ENCODE measurements around the gene SLC22A6. TPM values are rescaled to one million over a fixed set of nuclear protein-coding genes. Genes with fewer than 3 reads are reported as not detected.

Gene SLC22A6
- total and polyA plus RNA-seq, 3 experiments from 2014 or later = not detected

Other genes starting within 250 kb of the SLC22A6 start
- 10 to 100 TPM in 1 of 2 experiments, 1 to 10 TPM in 1; 9.4 to 11.6 TPM for gene ZBTB3, start 230.8 kb downstream of the SLC22A6 start, total RNA-seq
- gene ZBTB3, start 230.8 kb downstream of the SLC22A6 start, polyA plus RNA-seq = 3.5 TPM
- 100 to 1,000 TPM; 151 to 160 TPM for gene POLR2G, start 223.4 kb downstream of the SLC22A6 start, total RNA-seq
- gene POLR2G, start 223.4 kb downstream of the SLC22A6 start, polyA plus RNA-seq = 272 TPM
- gene TAF6L, start 213.6 kb downstream of the SLC22A6 start, total RNA-seq = 10 to 100 TPM; 21.8 to 24.1 TPM
- 9.6 TPM for gene TAF6L, start 213.6 kb downstream of the SLC22A6 start, polyA plus RNA-seq
- gene TMEM179B, start 197.6 kb downstream of the SLC22A6 start, total RNA-seq = 10 to 100 TPM; 46.4 to 49.2 TPM
- gene TMEM179B, start 197.6 kb downstream of the SLC22A6 start, polyA plus RNA-seq = 135 TPM
- 10 to 100 TPM; 13.0 to 14.6 TPM for gene TMEM223, start 193.0 kb downstream of the SLC22A6 start, total RNA-seq
- gene TMEM223, start 193.0 kb downstream of the SLC22A6 start, polyA plus RNA-seq = 56.0 TPM
- gene NXF1, start 179.5 kb downstream of the SLC22A6 start, total RNA-seq = 100 to 1,000 TPM; 112 to 126 TPM
- 81.2 TPM for gene NXF1, start 179.5 kb downstream of the SLC22A6 start, polyA plus RNA-seq
- 10 to 100 TPM; 34.7 to 35.3 TPM for gene STX5, start 152.9 kb downstream of the SLC22A6 start, total RNA-seq
- 37.2 TPM for gene STX5, start 152.9 kb downstream of the SLC22A6 start, polyA plus RNA-seq
- gene TEX54, start 152.1 kb downstream of the SLC22A6 start, total RNA-seq = under 1 TPM in 1 of 2 experiments, not detected in 1; 0.50 TPM
- 0.66 TPM for gene TEX54, start 152.1 kb downstream of the SLC22A6 start, polyA plus RNA-seq
- 100 to 1,000 TPM; 124 to 131 TPM for gene WDR74, start 145.4 kb downstream of the SLC22A6 start, total RNA-seq
- 42.4 TPM for gene WDR74, start 145.4 kb downstream of the SLC22A6 start, polyA plus RNA-seq
- gene SLC3A2, start 104.1 kb downstream of the SLC22A6 start, total RNA-seq = 100 to 1,000 TPM; 426 to 430 TPM
- 180 TPM for gene SLC3A2, start 104.1 kb downstream of the SLC22A6 start, polyA plus RNA-seq
- gene CHRM1, start 63.6 kb downstream of the SLC22A6 start, total RNA-seq = not detected
- gene CHRM1, start 63.6 kb downstream of the SLC22A6 start, polyA plus RNA-seq = not detected
- not detected for gene SLC22A8, start 30.9 kb upstream of the SLC22A6 start, total RNA-seq
- gene SLC22A8, start 30.9 kb upstream of the SLC22A6 start, polyA plus RNA-seq = not detected
- not detected for gene SLC22A24, start 159.3 kb upstream of the SLC22A6 start, total RNA-seq
- gene SLC22A24, start 159.3 kb upstream of the SLC22A6 start, polyA plus RNA-seq = not detected